K562 (cell line): ENCODE data around the gene SVBP. TPM values are rescaled to one million over a fixed set of nuclear protein-coding genes. Genes with fewer than 3 reads are reported as not detected.

ENCODE experiments used
- FOSL1 ChIP-seq: fragments of 200-800 bp; sonication (Bioruptor generic); conservative IDR thresholded peaks from 2 replicates; pipeline ENCODE4 v1.6.1; 2016; ENCODE audit warnings: missing genetic modification characterization, missing compliant biosample characterization
- HDAC2 ChIP-seq: fragments of 450-650 bp; IDR thresholded peaks from 2 replicates; pipeline ENCODE4 v1.6.1; 2016; ENCODE audit warnings: mild to moderate bottlenecking
- MCM2 ChIP-seq: fragments of 450-650 bp; IDR thresholded peaks from 2 replicates; pipeline ENCODE4 v1.6.1; 2017; ENCODE audit warnings: low read depth, mild to moderate bottlenecking
- MYNN ChIP-seq, 2 experiments: sonication (generic); formaldehyde crosslinking in 1 of 2; IDR thresholded peaks; 2 replicates each; pipeline versions ENCODE4 v1.5.0 to v1.6.1; 2016 to 2020; ENCODE audit warnings: antibody characterized with exemption in 1 of 2, missing genetic modification reagents in 1 of 2
- RBM25 ChIP-seq: fragments of 200-400 bp; formaldehyde crosslinking; IDR thresholded peaks from 2 replicates; pipeline ENCODE4 v1.6.1; 2018; ENCODE audit warnings: low read length, low read depth, moderate library complexity; ENCODE audit not compliant: severe bottlenecking
- SUPT5H ChIP-seq: fragments of 450-650 bp; IDR thresholded peaks from 2 replicates; pipeline ENCODE4 v1.6.1; 2016
- ZFX ChIP-seq: sonication (generic); formaldehyde crosslinking; IDR thresholded peaks from 2 replicates; pipeline ENCODE4 v1.8.0; 2022; ENCODE audit warnings: mild to moderate bottlenecking, missing genetic modification reagents, moderate library complexity
- ZNF184 ChIP-seq: sonication (generic); formaldehyde crosslinking; IDR thresholded peaks from 2 replicates; pipeline ENCODE4 v1.5.0; 2020; ENCODE audit warnings: missing genetic modification reagents
- ZNF507 ChIP-seq: conservative IDR thresholded peaks from 2 replicates; pipeline ENCODE4 v1.6.1; 2017; ENCODE audit warnings: missing genetic modification characterization, missing compliant biosample characterization
- ZNF586 ChIP-seq: fragments of 450-650 bp; formaldehyde crosslinking; conservative IDR thresholded peaks from 2 replicates; pipeline ENCODE4 v1.4.0; 2020; ENCODE audit warnings: mild to moderate bottlenecking, moderate library complexity
- polyA plus RNA-seq, 8 experiments: library from polyadenylated mRNA; depleted of rRNA in 4 of 8; stranded (reverse) in 5 of 8; unstranded in 3 of 8; fragments of >200 nt; fragmentation: Nextera tagmentation in 2 of 8; fragmentation: Illumina TruSeq in 1 of 8; extraction: Ambion mirVana in 2 of 8; extraction: Trizol in 1 of 8; gene quantifications; 2 replicates each; pipeline versions ENCODE4 v1.2.1 to v1.2.3, GENCODE V29; 2011 to 2014; ENCODE audit warnings: inconsistent platforms in 1 of 8, missing spikeins in 1 of 8
- total RNA-seq, 7 experiments: library from RNA; depleted of rRNA in 6 of 7; stranded (reverse); fragments of >200 nt in 6 of 7; fragmentation: Illumina TruSeq in 2 of 7; extraction: Trizol in 2 of 7; gene quantifications; 2 replicates each; pipeline versions ENCODE4 v1.2.1 to v1.2.3, GENCODE V29; 2011 to 2021; ENCODE audit warnings: low replicate concordance in 1 of 7
- TF ChIP-seq, protein P1 (sequence below): fragments of 200-800 bp; sonication (Bioruptor generic); IDR thresholded peaks from 2 replicates; pipeline ENCODE4 v1.6.1; 2016; ENCODE audit warnings: missing genetic modification characterization, missing compliant biosample characterization
- TF ChIP-seq, protein P2 (sequence below): IDR thresholded peaks from 2 replicates; pipeline ENCODE4 v1.6.1; 2014; ENCODE audit warnings: antibody characterized with exemption
- TF ChIP-seq, protein P3 (sequence below): fragments of 450-650 bp; IDR thresholded peaks from 2 replicates; pipeline ENCODE4 v1.6.1; 2017; ENCODE audit warnings: mild to moderate bottlenecking, moderate library complexity
- TF ChIP-seq, protein P4 (sequence below): sonication (generic); formaldehyde crosslinking; IDR thresholded peaks from 2 replicates; pipeline ENCODE4 v1.8.0; 2022; ENCODE audit warnings: mild to moderate bottlenecking, missing genetic modification reagents

Gene SVBP
- total and polyA plus RNA-seq, 9 of the 15 experiments (the other 6 are each of a cell fraction or from before 2014, with no cell fraction given): 31.7 to 49.7 (median 40.0) TPM

DNA sequence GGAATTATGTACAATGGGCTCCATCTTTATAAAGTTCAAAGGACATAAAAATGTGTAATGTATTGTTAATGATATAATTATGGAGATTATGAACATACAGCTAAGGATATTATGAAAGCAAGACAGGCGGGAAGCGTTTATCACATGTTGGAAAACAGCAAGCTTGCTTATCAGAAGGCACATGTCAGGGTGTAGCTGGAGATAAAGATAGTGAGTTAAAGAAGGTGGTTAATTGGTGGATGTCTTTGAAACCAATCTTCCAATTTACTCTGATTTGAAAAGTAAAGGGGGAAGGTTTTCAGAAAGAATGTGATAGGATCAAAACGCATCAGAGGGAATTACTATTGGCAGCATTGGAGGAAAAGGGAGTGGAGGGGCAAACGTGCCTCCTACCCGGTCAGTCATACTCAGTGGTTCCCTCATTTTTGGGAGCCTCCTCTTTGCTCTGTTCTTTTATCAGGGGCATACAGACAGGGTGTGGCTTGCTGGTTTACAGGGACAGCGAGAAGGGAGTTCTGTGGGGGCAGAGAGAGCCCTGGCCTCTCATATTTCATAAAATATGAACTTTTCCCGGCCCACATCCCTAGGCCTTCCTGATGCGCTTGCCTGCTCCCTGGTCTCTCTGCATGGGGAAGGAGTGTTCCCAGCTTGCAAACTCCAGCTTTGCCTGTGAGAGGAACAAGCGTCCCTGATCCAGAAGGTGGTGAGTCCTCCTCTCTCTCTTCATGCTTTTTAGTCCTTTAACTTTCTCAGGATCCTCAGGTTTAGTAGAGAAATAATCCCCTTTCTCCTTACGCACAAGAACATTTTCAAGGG, 8.0 kb upstream of the SVBP start (continued):
- TF ChIP-seq, protein P1, sequence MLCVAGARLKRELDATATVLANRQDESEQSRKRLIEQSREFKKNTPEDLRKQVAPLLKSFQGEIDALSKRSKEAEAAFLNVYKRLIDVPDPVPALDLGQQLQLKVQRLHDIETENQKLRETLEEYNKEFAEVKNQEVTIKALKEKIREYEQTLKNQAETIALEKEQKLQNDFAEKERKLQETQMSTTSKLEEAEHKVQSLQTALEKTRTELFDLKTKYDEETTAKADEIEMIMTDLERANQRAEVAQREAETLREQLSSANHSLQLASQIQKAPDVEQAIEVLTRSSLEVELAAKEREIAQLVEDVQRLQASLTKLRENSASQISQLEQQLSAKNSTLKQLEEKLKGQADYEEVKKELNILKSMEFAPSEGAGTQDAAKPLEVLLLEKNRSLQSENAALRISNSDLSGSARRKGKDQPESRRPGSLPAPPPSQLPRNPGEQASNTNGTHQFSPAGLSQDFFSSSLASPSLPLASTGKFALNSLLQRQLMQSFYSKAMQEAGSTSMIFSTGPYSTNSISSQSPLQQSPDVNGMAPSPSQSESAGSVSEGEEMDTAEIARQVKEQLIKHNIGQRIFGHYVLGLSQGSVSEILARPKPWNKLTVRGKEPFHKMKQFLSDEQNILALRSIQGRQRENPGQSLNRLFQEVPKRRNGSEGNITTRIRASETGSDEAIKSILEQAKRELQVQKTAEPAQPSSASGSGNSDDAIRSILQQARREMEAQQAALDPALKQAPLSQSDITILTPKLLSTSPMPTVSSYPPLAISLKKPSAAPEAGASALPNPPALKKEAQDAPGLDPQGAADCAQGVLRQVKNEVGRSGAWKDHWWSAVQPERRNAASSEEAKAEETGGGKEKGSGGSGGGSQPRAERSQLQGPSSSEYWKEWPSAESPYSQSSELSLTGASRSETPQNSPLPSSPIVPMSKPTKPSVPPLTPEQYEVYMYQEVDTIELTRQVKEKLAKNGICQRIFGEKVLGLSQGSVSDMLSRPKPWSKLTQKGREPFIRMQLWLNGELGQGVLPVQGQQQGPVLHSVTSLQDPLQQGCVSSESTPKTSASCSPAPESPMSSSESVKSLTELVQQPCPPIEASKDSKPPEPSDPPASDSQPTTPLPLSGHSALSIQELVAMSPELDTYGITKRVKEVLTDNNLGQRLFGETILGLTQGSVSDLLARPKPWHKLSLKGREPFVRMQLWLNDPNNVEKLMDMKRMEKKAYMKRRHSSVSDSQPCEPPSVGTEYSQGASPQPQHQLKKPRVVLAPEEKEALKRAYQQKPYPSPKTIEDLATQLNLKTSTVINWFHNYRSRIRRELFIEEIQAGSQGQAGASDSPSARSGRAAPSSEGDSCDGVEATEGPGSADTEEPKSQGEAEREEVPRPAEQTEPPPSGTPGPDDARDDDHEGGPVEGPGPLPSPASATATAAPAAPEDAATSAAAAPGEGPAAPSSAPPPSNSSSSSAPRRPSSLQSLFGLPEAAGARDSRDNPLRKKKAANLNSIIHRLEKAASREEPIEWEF: no peak
- TF ChIP-seq FOSL1 (tag): peak; percentile 80
- TF ChIP-seq, protein P2, sequence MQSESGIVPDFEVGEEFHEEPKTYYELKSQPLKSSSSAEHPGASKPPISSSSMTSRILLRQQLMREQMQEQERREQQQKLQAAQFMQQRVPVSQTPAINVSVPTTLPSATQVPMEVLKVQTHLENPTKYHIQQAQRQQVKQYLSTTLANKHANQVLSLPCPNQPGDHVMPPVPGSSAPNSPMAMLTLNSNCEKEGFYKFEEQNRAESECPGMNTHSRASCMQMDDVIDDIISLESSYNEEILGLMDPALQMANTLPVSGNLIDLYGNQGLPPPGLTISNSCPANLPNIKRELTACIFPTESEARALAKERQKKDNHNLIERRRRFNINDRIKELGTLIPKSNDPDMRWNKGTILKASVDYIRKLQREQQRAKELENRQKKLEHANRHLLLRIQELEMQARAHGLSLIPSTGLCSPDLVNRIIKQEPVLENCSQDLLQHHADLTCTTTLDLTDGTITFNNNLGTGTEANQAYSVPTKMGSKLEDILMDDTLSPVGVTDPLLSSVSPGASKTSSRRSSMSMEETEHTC: peak; percentile 80
- TF ChIP-seq MCM2: no peak
- TF ChIP-seq HDAC2: peak; percentile 100
- TF ChIP-seq ZFX: peak; percentile 59; the same call in 1 of the 2 replicates
- no peak for TF ChIP-seq ZNF586 (CRISPR knock-in tag)
- TF ChIP-seq, protein P3, sequence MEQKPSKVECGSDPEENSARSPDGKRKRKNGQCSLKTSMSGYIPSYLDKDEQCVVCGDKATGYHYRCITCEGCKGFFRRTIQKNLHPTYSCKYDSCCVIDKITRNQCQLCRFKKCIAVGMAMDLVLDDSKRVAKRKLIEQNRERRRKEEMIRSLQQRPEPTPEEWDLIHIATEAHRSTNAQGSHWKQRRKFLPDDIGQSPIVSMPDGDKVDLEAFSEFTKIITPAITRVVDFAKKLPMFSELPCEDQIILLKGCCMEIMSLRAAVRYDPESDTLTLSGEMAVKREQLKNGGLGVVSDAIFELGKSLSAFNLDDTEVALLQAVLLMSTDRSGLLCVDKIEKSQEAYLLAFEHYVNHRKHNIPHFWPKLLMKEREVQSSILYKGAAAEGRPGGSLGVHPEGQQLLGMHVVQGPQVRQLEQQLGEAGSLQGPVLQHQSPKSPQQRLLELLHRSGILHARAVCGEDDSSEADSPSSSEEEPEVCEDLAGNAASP: no peak
- peak; percentile 49; the same call in 1 of the 2 replicates for TF ChIP-seq SUPT5H
- peak; percentile 77 for TF ChIP-seq MYNN (IDR thresholded peaks at IDR 0.05)
- TF ChIP-seq MYNN (CRISPR knock-in tag; IDR thresholded peaks at IDR 0.05): no peak
- TF ChIP-seq RBM25: no peak
- no peak for TF ChIP-seq ZNF507
- TF ChIP-seq, protein P4, sequence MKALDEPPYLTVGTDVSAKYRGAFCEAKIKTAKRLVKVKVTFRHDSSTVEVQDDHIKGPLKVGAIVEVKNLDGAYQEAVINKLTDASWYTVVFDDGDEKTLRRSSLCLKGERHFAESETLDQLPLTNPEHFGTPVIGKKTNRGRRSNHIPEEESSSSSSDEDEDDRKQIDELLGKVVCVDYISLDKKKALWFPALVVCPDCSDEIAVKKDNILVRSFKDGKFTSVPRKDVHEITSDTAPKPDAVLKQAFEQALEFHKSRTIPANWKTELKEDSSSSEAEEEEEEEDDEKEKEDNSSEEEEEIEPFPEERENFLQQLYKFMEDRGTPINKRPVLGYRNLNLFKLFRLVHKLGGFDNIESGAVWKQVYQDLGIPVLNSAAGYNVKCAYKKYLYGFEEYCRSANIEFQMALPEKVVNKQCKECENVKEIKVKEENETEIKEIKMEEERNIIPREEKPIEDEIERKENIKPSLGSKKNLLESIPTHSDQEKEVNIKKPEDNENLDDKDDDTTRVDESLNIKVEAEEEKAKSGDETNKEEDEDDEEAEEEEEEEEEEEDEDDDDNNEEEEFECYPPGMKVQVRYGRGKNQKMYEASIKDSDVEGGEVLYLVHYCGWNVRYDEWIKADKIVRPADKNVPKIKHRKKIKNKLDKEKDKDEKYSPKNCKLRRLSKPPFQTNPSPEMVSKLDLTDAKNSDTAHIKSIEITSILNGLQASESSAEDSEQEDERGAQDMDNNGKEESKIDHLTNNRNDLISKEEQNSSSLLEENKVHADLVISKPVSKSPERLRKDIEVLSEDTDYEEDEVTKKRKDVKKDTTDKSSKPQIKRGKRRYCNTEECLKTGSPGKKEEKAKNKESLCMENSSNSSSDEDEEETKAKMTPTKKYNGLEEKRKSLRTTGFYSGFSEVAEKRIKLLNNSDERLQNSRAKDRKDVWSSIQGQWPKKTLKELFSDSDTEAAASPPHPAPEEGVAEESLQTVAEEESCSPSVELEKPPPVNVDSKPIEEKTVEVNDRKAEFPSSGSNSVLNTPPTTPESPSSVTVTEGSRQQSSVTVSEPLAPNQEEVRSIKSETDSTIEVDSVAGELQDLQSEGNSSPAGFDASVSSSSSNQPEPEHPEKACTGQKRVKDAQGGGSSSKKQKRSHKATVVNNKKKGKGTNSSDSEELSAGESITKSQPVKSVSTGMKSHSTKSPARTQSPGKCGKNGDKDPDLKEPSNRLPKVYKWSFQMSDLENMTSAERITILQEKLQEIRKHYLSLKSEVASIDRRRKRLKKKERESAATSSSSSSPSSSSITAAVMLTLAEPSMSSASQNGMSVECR: 0 out of 2 replicates have a peak, but pooled peaks have one; percentile 37
- no peak for TF ChIP-seq ZNF184 (CRISPR knock-in tag)
